ENCODE data around the gene C3orf22.
"Not testable (repeated sequence)": the region's sequence is repeated elsewhere in the genome, so short reads cannot be mapped to it uniquely, and the experiment has no call there.

C3orf22 gene

DNA sequence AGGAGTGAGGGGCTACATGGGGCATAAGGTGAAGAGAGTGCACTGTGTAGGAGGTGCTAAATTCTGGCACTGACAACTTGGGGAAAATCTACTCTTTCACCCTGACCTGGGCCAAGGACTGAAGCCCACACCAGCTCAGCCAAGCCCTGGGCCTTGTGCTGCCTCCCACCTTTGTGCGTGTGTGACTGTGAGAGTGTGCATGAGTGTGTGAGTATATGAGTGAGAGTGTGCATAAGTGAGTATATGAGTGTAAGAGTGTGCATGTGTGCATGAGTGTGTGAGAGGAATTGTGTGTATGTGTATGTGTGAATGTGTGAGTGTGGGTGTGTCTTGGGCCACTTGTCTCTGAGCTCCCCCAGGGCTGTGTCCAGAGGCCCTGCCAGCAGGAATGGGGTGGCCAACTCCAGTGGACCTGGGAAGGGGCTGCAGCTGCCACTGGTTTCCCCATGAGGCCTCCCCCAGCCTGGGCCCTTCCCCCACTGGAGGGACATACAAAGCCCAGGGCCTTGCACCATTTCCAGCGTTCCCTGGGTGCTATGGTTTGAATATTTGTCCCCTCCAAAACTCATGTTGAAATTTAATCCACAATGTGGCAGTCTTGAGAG is 15.2 kb downstream of the C3orf22 start:
- no peak for DNase-seq (ENCODE audit: low read depth in 3 of 3)

DNA sequence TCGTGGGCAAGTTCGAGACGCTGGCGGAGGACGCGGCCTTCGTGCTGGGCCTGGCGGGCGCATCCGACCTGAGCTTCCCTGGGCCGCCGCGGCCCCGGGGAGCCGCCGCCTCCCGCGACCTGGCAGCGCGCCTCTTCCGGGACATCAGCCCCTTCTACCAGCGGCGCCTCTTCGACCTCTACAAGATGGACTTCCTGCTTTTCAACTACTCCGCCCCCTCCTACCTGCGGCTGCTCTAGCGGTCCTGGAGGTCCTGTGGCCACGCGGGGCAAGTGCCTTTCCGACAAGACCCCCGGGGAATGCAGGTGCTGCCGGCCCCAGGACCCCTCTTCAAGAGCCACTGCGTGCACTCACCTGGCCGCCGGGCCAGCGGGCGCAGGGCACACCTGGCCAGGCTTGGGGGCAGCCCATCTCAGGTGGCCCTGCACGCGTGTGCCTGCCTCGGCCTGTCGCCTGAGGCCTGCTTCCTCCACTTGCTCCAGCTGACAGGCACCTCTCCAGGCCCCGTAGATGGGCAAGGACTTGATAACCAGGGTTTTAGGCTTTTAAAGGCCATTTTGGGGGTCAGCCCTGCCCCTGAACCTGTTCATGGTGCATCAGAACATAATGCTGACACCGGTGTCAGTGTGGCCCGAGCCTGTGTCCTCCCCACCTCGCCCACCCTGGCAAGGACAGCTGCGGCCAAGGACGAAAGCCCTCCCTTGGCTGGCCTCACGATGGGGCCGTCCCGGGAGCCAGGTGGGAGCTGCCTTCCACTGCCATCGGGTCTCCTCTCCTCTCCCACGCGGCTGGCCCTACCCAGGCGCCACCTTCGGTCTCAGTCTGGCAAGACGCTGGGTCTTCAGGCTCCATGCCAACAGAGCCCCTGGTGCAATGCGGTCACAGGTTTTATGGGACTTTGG is 16.1 kb downstream of the C3orf22 start:
- no peak for DNase-seq (ENCODE audit: low read depth in 3 of 3)

- no peak for DNase-seq (ENCODE audit: low read depth in 3 of 3)
These were observed 16.9 kb downstream of the C3orf22 start for GRCh38 chr3:126541628-126542339.

DNA sequence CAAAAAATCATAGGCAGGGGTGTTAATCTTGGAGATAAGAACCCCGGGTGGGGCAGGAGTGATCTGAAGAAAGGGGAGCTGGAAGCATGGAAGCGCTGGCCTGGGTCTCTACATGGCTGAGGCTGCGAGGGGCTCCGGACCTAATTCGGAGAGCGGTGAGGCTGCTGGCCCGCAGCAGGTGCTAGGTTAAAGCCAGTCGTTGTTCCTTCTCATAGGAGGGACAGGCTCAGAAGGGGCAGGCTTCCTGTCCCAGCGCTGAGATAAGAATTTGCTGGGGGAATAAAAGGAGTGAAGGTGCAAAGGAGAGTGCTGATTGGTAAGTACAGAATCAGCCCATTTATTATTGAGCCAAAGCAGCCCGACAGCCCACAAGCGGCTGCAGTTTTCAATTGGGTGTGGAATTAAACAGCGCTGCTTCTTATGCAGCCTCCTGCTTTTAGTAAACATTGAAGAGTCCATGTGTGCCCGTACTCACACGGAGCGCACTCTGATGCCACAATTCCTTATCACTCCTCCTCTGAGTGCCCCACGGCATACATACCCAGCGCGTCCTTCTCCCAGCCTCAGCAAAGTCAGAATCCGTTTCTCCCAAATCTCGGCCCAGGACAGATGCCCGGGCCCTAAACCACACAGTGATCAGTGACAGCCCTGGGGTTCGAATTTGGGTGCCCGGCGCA is 17.6 kb downstream of the C3orf22 start:
- DNase-seq (ENCODE audit: low read depth in 3 of 3): no peak

DNA sequence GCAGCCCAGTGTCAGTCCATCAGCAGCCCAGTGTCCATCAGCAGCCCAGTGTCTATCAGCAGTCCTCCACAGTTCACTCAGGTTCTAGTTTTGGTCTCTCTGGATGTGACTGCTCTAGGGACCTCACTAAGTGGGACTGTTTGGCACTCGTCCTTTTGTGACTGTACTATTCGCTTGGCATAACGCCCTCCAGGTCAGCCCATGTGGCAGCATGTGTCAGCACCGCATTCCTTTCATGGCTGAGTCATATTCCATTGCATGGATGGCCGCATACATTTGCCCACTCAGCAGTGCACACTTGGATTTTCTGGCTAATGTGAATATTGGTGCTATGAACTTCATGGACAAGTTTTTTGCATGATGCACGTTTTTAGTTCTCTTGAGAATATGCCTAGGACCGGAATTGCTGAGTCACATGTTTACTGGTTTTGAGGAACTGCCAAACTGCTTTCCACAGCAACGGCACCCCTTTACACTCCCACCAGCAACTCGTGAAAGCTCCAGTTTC is 18.3 kb downstream of the C3orf22 start:
- no peak for DNase-seq (ENCODE audit: low read depth in 3 of 3)

DNA sequence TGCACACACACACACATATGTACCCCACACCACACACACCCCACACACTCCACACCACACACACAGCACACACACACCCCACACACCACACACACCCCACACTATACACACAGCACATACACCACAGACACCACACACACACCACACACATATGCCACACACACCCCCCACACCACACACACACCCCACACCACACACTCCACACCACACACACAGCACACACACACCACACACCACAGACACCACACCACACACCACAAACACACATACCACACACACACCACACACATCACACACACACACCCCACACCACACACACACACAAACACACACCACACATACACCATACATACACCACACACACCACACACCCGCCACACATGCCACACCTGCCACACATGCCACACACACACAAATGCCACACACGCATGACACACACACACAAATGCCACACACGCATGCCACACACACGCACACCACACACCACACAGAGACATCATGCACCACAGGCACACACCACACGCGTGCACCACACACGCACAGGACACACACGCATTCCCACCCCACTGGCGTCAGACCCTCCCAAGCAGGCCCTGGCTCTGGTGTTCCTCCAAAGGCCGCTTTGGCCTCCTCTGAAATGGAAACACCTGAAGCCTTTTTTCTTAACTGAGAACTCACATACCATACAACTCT is 19.0 kb downstream of the C3orf22 start:
- DNase-seq (ENCODE audit: low read depth in 3 of 3): no peak

GRCh38 chr3:126538966-126539365 is 19.8 kb downstream of the C3orf22 start:
- no peak for DNase-seq (ENCODE audit: low read depth in 3 of 3)

- no peak for DNase-seq (ENCODE audit: low read depth in 3 of 3)
These were observed 20.4 kb downstream of the C3orf22 start for GRCh38 chr3:126538316-126538715.

DNA sequence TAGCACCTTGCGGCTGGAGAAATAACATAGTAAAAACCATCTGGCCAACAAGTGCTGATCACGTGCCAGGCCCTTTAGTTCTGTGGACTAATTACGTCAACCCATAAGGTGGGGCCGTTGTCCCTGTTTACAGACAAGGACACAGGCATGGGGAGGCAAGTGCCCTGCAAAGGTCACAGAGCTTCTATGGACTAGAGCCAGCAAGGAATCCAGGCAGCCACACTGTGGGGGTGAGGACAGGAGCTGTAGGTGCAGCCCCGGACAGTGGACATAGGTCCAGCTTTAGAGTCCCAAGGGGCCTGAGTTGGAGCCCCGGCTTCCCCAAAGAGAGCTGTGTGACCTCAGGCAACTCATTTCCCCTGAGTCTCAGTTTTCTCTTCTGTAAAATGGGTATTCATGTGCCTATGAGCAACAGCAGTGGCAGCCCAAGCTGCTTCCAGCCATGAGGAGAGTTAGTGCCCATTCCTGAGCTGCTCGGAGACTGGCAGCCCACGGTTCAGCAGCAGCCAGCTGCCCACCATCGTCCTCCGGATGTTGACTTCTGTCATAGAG is 20.9 kb downstream of the C3orf22 start:
- DNase-seq (ENCODE audit: low read depth in 3 of 3): no peak

DNA sequence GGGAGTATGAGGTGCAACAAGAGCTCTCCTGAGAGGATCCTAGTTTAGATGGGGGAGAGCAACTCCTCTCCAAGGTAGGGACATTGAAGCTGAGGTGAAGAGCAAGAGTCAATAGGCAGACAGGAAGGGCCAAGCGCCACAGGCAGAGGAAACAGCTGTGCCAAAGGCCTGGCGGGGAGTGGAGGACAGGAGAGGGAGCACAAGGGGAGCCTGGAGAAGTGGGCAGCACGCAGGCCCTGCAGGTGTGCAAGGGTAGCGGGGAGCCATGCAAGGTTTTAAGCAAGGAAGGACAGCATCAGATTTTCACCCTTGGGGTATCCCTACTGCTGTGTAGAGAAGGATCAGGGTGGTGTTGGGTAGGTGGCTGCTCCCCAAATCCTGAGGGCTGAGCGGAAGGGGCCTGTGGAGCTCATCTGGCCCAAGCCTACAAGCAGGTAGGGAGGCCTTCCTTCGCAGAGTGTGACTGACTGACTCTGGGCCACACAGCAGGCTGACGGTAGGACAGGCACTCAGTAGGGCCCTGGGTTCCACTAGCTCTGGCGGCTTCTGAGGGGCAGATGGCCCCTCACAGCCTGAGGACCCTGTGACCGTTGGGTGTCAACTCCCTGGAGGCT is 21.5 kb downstream of the C3orf22 start:
- DNase-seq (ENCODE audit: low read depth in 3 of 3): no peak

DNA sequence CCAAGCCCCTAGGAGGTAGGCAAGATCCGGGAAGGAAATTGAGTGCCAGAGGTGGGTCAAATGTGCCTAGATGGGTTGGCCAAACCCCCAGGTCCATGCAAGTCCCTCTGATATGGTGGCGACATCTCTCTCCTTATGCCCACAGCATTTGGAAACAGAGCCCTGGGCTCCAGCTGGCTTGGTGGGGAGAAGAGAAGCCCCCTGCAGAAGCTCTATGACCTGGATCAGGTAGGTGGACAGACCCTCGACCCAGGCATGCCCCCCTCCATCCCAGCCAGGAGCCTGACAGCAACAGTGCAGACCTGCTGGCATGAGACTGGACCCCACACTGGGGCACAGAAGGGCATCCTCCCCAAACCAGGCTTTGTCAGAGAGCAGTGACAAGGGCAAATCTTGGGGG is 22.6 kb downstream of the C3orf22 start:
- no peak for DNase-seq (ENCODE audit: low read depth in 3 of 3)

GRCh38 chr3:126535636-126536035 is 23.1 kb downstream of the C3orf22 start:
- no peak for DNase-seq (ENCODE audit: low read depth in 3 of 3)

DNA sequence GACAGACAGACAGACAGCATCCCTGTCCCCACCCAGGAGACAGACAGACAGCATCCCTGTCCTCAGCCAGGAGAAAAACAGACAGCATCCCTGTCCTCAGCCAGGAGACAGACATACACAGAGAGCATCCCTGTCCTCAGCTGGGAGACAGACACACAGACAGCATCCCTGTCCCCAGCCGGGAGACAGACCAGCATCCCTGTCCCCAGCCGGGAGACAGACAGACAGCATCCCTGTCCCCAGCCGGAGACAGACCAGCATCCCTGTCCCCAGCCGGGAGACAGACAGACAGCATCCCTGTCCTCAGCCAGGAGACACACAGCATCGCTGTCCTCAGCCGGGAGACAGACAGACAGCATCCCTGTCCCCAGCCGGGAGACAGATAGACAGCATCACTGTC is 24.0 kb downstream of the C3orf22 start:
- not testable (repeated sequence) for DNase-seq (ENCODE audit: low read depth in 3 of 3)

GRCh38 chr3:126533506-126533905 is 25.2 kb downstream of the C3orf22 start:
- DNase-seq (ENCODE audit: low read depth in 3 of 3): no peak

DNA sequence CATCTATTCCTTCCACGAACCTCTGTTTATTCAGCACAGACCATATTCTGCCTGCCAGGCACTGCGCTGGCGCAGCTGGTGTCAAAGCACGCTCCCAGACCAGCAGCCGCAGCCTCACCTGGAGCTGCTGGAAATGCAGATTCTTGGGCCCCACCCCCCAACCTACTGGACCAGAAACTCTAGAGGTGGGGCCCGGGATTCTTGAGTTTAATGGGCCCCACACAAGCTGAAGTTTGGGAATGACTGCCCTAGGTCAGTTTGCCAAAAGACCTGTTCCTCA is 27.7 kb downstream of the C3orf22 start:
- DNase-seq (ENCODE audit: low read depth in 3 of 3): no peak

GRCh38 chr3:126530171-126531050 is 28.3 kb downstream of the C3orf22 start:
- DNase-seq (ENCODE audit: low read depth in 3 of 3): no peak

DNA sequence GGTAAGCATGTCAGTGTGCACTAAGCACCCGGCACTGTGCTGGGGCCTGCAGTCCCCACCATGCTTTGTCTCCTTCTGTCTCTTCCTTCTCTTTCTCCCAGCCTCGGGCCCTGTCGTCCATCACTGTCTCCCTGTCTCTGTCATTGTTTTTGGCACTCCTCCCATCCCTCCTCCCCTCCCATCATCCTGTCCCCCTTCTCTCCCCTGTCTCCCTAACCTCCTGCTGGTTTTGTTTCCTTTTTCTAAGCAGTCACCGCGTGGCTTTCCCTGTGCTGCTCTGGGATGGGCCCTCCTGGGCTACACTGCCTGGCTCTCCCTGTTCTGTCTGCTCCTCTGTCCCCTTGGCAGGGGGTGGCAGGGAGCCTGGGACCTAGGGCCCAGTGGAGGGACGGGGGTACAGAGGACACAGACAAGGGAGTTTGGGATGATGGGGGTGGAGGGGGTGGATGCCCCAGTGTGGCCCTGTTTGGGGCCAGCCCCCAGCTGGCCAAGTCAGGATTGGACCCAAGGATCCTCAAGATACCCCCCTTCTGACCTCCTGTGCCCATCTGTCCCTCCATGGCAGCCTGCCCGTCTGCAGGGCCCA is 29.1 kb downstream of the C3orf22 start:
- no peak for DNase-seq (ENCODE audit: low read depth in 3 of 3)

DNA sequence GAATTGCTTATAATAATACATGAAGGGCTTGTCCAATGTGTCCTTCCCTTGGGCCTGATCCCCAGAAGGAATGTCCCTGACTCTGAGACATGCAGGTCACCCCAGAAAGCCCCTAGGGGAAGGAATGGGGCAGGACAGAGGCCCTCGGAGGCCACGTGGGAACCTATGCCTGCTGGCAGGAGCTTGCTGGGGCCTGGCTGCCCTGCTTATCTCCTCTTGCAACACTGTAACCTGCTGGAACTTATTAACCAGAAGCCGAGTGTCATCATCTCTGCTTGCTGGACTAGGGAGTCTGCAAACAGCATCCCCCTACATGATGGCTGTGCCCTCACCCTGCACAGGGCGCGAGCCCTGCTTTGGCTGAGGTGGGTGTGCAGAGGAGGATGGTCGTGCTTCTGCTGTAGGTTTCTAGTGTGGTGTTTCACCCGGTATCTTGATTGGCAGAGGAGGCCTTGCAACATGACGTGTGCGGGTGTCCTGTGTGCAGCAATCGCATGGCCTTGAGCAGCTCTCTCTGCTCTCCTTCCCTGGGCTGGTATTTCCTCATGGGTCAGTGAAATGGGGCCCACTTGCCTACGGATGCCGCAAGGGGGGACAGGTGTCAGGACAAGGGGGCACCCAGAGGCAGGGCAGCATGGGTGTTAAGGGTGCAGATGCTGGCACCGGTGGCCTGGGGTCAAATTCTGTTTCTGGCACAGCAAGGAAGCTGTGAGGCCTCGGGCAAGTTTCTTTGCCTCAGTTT is 29.8 kb downstream of the C3orf22 start:
- DNase-seq (ENCODE audit: low read depth in 3 of 3): no peak

- DNase-seq (ENCODE audit: low read depth in 3 of 3): no peak
These were observed 30.3 kb downstream of the C3orf22 start for GRCh38 chr3:126528419-126528799.

All from stimulated activated CD4-positive, alpha-beta T cell treated with anti-CD3 and anti-CD28 coated beads, TNF-alpha, amount 100 ng/mL, for 48 hours (primary cell).